DND-41 (cell line): ENCODE results near the gene YTHDF2.

ENCODE experiments used
- ATAC-seq: fragments of 200-7000 bp; cut with Tn5 transposase; 3 replicates; pipeline ENCODE4 v1.9.1; 2021; ENCODE audit warnings: low read depth; ENCODE audit not compliant: insufficient read depth
- DNase-seq: peaks from one replicate; pipeline ENCODE4 v3.0.0-alpha.2; 2020
- H2AFZ ChIP-seq: 2 replicates; pipeline ENCODE4 v1.6.0; 2012; ENCODE audit warnings: low read depth, low read length
- H3K27ac ChIP-seq: 2 replicates; pipeline ENCODE4 v1.5.1; 2012; ENCODE audit warnings: low read length, inconsistent platforms
- H3K27me3 ChIP-seq: fragments of 200-600 bp; sonication (generic); 2 replicates; pipeline ENCODE4 v1.6.0; 2012; ENCODE audit warnings: low read length, mild to moderate bottlenecking, inconsistent platforms; ENCODE audit not compliant: insufficient read depth, poor library complexity
- H3K36me3 ChIP-seq: 2 replicates; pipeline ENCODE4 v1.5.1; 2012; ENCODE audit warnings: low read length, inconsistent platforms; ENCODE audit not compliant: insufficient read depth
- H3K4me1 ChIP-seq: 2 replicates; pipeline ENCODE4 v1.5.1; 2012; ENCODE audit warnings: mild to moderate bottlenecking, low read length; ENCODE audit not compliant: insufficient read depth
- H3K4me2 ChIP-seq: 2 replicates; pipeline ENCODE4 v1.6.0; 2012; ENCODE audit warnings: mild to moderate bottlenecking, moderate library complexity, low read length, inconsistent platforms; ENCODE audit not compliant: insufficient read depth
- H3K4me3 ChIP-seq, 2 experiments: fragments of 200-600 bp in 1 of 2; shearing (Covaris generic) in 1 of 2; 2 replicates each; pipeline ENCODE4 v1.5.1; 2012 to 2016; ENCODE audit warnings: inconsistent platforms in 2 of 2, low read length in 2 of 2, mild to moderate bottlenecking in 2 of 2, low read depth in 1 of 2, moderate library complexity in 1 of 2
- H3K79me2 ChIP-seq: 2 replicates; pipeline ENCODE4 v1.6.0; 2012; ENCODE audit warnings: low read length, inconsistent platforms; ENCODE audit not compliant: insufficient read depth
- H3K9ac ChIP-seq: 2 replicates; pipeline ENCODE4 v1.6.0; 2012; ENCODE audit warnings: low read depth, mild to moderate bottlenecking, inconsistent platforms, low read length, moderate library complexity
- H3K9me3 ChIP-seq: 2 replicates; pipeline ENCODE4 v1.5.1; 2012; ENCODE audit warnings: low read length, moderate library complexity, mild to moderate bottlenecking, inconsistent platforms; ENCODE audit not compliant: insufficient read depth, severe bottlenecking
- H4K20me1 ChIP-seq: 2 replicates; pipeline ENCODE4 v1.6.0; 2012; ENCODE audit warnings: low read length; ENCODE audit not compliant: insufficient read depth
- CTCF ChIP-seq: IDR thresholded peaks from 2 replicates; pipeline ENCODE4 v1.5.1; 2012; ENCODE audit warnings: borderline replicate concordance, low read length, moderate library complexity, mild to moderate bottlenecking; ENCODE audit not compliant: poor library complexity, severe bottlenecking; ENCODE audit errors: extremely low read depth
- EZH2 ChIP-seq: IDR thresholded peaks from 3 replicates; pipeline ENCODE4 v1.6.1; 2012; ENCODE audit warnings: borderline replicate concordance, low read depth, mild to moderate bottlenecking, moderate library complexity, low read length, inconsistent platforms; ENCODE audit not compliant: severe bottlenecking

YTHDF2 gene

GRCh38 chr1:28801461-28801860 lies 64.7 kb downstream of the YTHDF2 start:
- H2AFZ ChIP-seq, result no peak overlapping the region
- DNase-seq, result no peak
- no peak overlapping the region for H3K4me3 ChIP-seq
- H3K4me2 ChIP-seq, result no peak overlapping the region
- no peaks in the 10 kb centered on the region for H3K9me3 ChIP-seq
- no peak overlapping the region for H3K27ac ChIP-seq
- H3K4me1 ChIP-seq, result no peaks in the 10 kb centered on the region
- no peak overlapping the region for H3K9ac ChIP-seq
- peaks cover 3% of the 10 kb centered on the region for H3K27me3 ChIP-seq
- H4K20me1 ChIP-seq, result no peaks in the 10 kb centered on the region
- H3K36me3 ChIP-seq, result no peaks in the 10 kb centered on the region
- ATAC-seq, result no peak
- H3K79me2 ChIP-seq, result no peaks in the 10 kb centered on the region
- TF ChIP-seq EZH2, result no peak
- TF ChIP-seq CTCF, result no peak

GRCh38 chr1:28803051-28803450 lies 66.3 kb downstream of the YTHDF2 start:
- Histone ChIP-seq H3K79me2 (no peaks in the 10 kb centered on the region), H3K27me3 (no peaks in the 10 kb centered on the region), H3K4me2 (no peak overlapping the region), H3K27ac (no peak overlapping the region), H4K20me1 (no peaks in the 10 kb centered on the region), H3K4me3 (no peak overlapping the region), H2AFZ (no peak overlapping the region), H3K4me1 (no peaks in the 10 kb centered on the region), H3K36me3 (no peaks in the 10 kb centered on the region), H3K9ac (no peak overlapping the region), H3K9me3 (no peaks in the 10 kb centered on the region)
- no peak for DNase-seq
- TF ChIP-seq EZH2, result no peak
- no peak for TF ChIP-seq CTCF
- no peak for ATAC-seq

GRCh38 chr1:28803662-28804061 lies 66.9 kb downstream of the YTHDF2 start:
- no peaks in the 10 kb centered on the region for H3K79me2 ChIP-seq
- H4K20me1 ChIP-seq, result no peaks in the 10 kb centered on the region
- no peak overlapping the region for H3K27ac ChIP-seq
- no peak overlapping the region for H3K9ac ChIP-seq
- H3K27me3 ChIP-seq, result no peaks in the 10 kb centered on the region
- TF ChIP-seq CTCF, result no peak
- no peak for TF ChIP-seq EZH2
- H3K4me1 ChIP-seq, result no peaks in the 10 kb centered on the region
- H3K36me3 ChIP-seq, result no peaks in the 10 kb centered on the region
- ATAC-seq (no peak), DNase-seq (no peak)
- no peaks in the 10 kb centered on the region for H3K9me3 ChIP-seq
- H3K4me3 ChIP-seq, result no peak overlapping the region
- no peak overlapping the region for H3K4me2 ChIP-seq
- no peak overlapping the region for H2AFZ ChIP-seq

GRCh38 chr1:28804071-28804470 lies 67.3 kb downstream of the YTHDF2 start:
- no peaks in the 10 kb centered on the region for H3K36me3 ChIP-seq
- H3K4me2 ChIP-seq, result no peak overlapping the region
- no peak overlapping the region for H3K9ac ChIP-seq
- H3K27me3 ChIP-seq, result no peaks in the 10 kb centered on the region
- DNase-seq, result no peak
- H3K79me2 ChIP-seq, result no peaks in the 10 kb centered on the region
- H3K4me3 ChIP-seq, result no peak overlapping the region
- ATAC-seq, result no peak
- TF ChIP-seq EZH2 (no peak), CTCF (no peak)
- H3K4me1 ChIP-seq, result no peaks in the 10 kb centered on the region
- no peaks in the 10 kb centered on the region for H3K9me3 ChIP-seq
- no peaks in the 10 kb centered on the region for H4K20me1 ChIP-seq
- H2AFZ ChIP-seq, result no peak overlapping the region
- no peak overlapping the region for H3K27ac ChIP-seq
